ENCODE data around the gene ASB18. TPM values are rescaled to one million over a fixed set of nuclear protein-coding genes. Genes with fewer than 3 reads are reported as not detected.
A peak's percentile ranks its signal among the peaks of the same experiment; 100 is the strongest.

ASB18 gene
- polyA plus RNA-seq, 3 donors: not detected

DNA sequence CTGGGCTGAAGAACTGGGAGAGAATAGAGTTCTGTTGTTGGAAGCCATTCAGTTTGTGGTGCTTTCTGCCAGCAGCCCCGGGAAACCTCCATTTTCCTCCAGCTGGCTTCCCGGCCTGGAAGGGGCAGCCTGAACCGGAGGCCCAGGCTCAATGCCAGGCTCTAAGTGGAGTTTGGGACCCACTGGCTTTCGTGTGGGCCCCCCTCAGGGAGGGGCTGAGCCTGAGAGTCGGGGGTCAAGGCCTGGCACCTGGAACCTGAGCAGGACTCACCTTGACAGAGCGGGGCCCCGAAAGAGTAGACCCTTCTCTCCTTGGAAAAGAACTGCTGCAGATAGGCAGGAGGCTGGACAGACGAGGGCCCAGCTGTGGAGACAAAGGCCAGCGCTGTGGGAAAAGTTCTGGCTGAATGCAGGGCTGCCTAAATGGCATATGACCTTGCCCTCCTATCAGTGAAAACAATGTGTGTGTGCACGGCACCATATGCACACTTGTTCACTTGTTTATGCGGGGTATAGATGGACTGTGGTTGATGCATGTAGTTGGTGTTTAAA is 34.8 kb upstream of the ASB18 start:
- H2AFZ ChIP-seq (ENCODE audit: insufficient read depth, low read depth, low read length, poor library complexity, severe bottlenecking): no peak overlapping the region
- H3K36me3 Mint-ChIP-seq: no peaks in the 10 kb centered on the region
- peaks cover 0 to 9% (median 2%) of the 10 kb centered on the region in 7 donors for H3K9me3 Mint-ChIP-seq
- no peaks in the 10 kb centered on the region for H3K79me2 ChIP-seq (ENCODE audit: insufficient read depth, low read length)
- no peaks in the 10 kb centered on the region for H4K20me1 ChIP-seq (ENCODE audit: insufficient read depth, low read length)
- peaks cover 2 to 4% (median 2%) of the 10 kb centered on the region in 3 donors for H3K27me3 Mint-ChIP-seq (ENCODE audit: low read depth in 3 of 3)
- intact Hi-C loops (cut with micrococcal nuclease): no loop called here
- DNase-seq: no peak
- WGBS (ENCODE audit: insufficient coverage): 91% methylated on average over 11 of the region's 11 CpGs
- H3K4me3 Mint-ChIP-seq: no peak overlapping the region
- no peaks in the 10 kb centered on the region for H3K4me1 Mint-ChIP-seq
- H3K36me3 ChIP-seq (replicated peaks in 1 of 2; ENCODE audit: control insufficient read depth in 1 of 2, insufficient read depth in 2 of 2, low read length in 2 of 2): no peaks in the 10 kb centered on the region
- peaks cover 0 to 3% of the 10 kb centered on the region in 2 donors for H3K9me3 ChIP-seq (replicated peaks in 1 of 2; ENCODE audit: control insufficient read depth in 1 of 2, insufficient read depth in 1 of 2, low read length in 2 of 2)
- H3K4me2 ChIP-seq (replicated peaks; ENCODE audit: extremely low read depth, low read length, poor library complexity, severe bottlenecking): no peak overlapping the region
- H3K27ac Mint-ChIP-seq: no peak overlapping the region
- H3K27me3 ChIP-seq (ENCODE audit: control insufficient read depth in 2 of 2, insufficient read depth in 2 of 2, low read length in 2 of 2): no peaks in the 10 kb centered on the region
- H3K4me1 ChIP-seq (ENCODE audit: control insufficient read depth in 1 of 2, insufficient read depth in 2 of 2, low read length in 2 of 2): no peaks in the 10 kb centered on the region
- no peak overlapping the region for H3K4me3 ChIP-seq (replicated peaks in 1 of 3; ENCODE audit: low read depth in 2 of 3, low read length in 3 of 3)
- no peak overlapping the region for H3K27ac ChIP-seq (ENCODE audit: low read depth in 1 of 2, low read length in 2 of 2)
- H3K9ac ChIP-seq (ENCODE audit: insufficient read depth, low read length, poor library complexity, severe bottlenecking): no peak overlapping the region
- TF ChIP-seq CTCF (IDR thresholded peaks at IDR 0.05): no peak

- H3K4me2 ChIP-seq (replicated peaks; ENCODE audit: extremely low read depth, low read length, poor library complexity, severe bottlenecking): no peak overlapping the region
- H3K79me2 ChIP-seq (ENCODE audit: insufficient read depth, low read length): no peaks in the 10 kb centered on the region
- H3K9me3 Mint-ChIP-seq: peaks cover 0 to 7% (median 2%) of the 10 kb centered on the region in 7 donors
- no peak overlapping the region for H3K27ac ChIP-seq (ENCODE audit: low read depth in 1 of 2, low read length in 2 of 2)
- no peaks in the 10 kb centered on the region for H3K36me3 Mint-ChIP-seq
- 90% methylated on average over 6 of the region's 8 CpGs for WGBS (ENCODE audit: insufficient coverage)
- H3K36me3 ChIP-seq (replicated peaks in 1 of 2; ENCODE audit: control insufficient read depth in 1 of 2, insufficient read depth in 2 of 2, low read length in 2 of 2): no peaks in the 10 kb centered on the region
- no peak overlapping the region for H3K4me3 Mint-ChIP-seq
- no peak for TF ChIP-seq CTCF (IDR thresholded peaks at IDR 0.05)
- H3K9ac ChIP-seq (ENCODE audit: insufficient read depth, low read length, poor library complexity, severe bottlenecking): no peak overlapping the region
- H3K4me1 ChIP-seq (ENCODE audit: control insufficient read depth in 1 of 2, insufficient read depth in 2 of 2, low read length in 2 of 2): no peaks in the 10 kb centered on the region
- peak overlapping the region in 1 of 7 donors; percentile 16 for H3K27ac Mint-ChIP-seq
- no peaks in the 10 kb centered on the region for H3K27me3 ChIP-seq (ENCODE audit: control insufficient read depth in 2 of 2, insufficient read depth in 2 of 2, low read length in 2 of 2)
- DNase-seq: no peak
- intact Hi-C loops (cut with micrococcal nuclease): no loop called here
- no peaks in the 10 kb centered on the region for H4K20me1 ChIP-seq (ENCODE audit: insufficient read depth, low read length)
- H3K9me3 ChIP-seq (replicated peaks in 1 of 2; ENCODE audit: control insufficient read depth in 1 of 2, insufficient read depth in 1 of 2, low read length in 2 of 2): peaks cover 0 to 3% of the 10 kb centered on the region in 2 donors
- H3K4me3 ChIP-seq (replicated peaks in 1 of 3; ENCODE audit: low read depth in 2 of 3, low read length in 3 of 3): no peak overlapping the region
- H2AFZ ChIP-seq (ENCODE audit: insufficient read depth, low read depth, low read length, poor library complexity, severe bottlenecking): no peak overlapping the region
- no peaks in the 10 kb centered on the region for H3K4me1 Mint-ChIP-seq
- H3K27me3 Mint-ChIP-seq (ENCODE audit: low read depth in 3 of 3): peaks cover 2 to 6% (median 6%) of the 10 kb centered on the region in 3 donors
Observed at GRCh38 chr2:236295481-236295880, 31.3 kb upstream of the ASB18 start.
